A673 (cell line): ENCODE results near the gene TLX1. TPM values are rescaled to one million over a fixed set of nuclear protein-coding genes. Genes with fewer than 3 reads are reported as not detected.

ENCODE experiments used
- BruUV-seq: library from RNA; stranded (reverse); fragments of 400-500 nt; replicated peaks from 2 replicates; lab custom pipeline; 2021; lab: Mats Ljungman, UMichigan
- CTCF ChIA-PET: fragments of 300-600 bp; sonication (Branson Sonifier 250); formaldehyde crosslinking; loops from one replicate; lab custom pipeline; 2022; ENCODE audit warnings: antibody characterized with exemption; lab: Charles Lee
- POLR2A ChIA-PET: fragments of 300-600 bp; sonication (Branson Sonifier 250); formaldehyde crosslinking; loops from one replicate; lab custom pipeline; 2022; ENCODE audit warnings: antibody characterized with exemption; ENCODE audit not compliant: low non-redundant PET; lab: Charles Lee
- DNase-seq: peaks from one replicate; pipeline ENCODE4 v3.0.0-alpha.2; 2015; ENCODE audit warnings: low spot score
- H3K27ac ChIP-seq: fragments of 200-600 bp; sonication (generic); 2 replicates; pipeline ENCODE4 v1.5.1; 2016; ENCODE audit warnings: mixed run types, low read depth, mild to moderate bottlenecking, mixed read lengths, antibody characterized with exemption, low read length; ENCODE audit not compliant: poor library complexity, severe bottlenecking
- H3K27me3 ChIP-seq: fragments of 200-600 bp; sonication (generic); replicated peaks from 2 replicates; pipeline ENCODE4 v1.6.1; 2017; ENCODE audit warnings: mixed run types, low read depth, mild to moderate bottlenecking, mixed read lengths, antibody characterized with exemption, low read length; ENCODE audit not compliant: insufficient read depth, poor library complexity
- H3K36me3 ChIP-seq: fragments of 200-600 bp; sonication (generic); 2 replicates; pipeline ENCODE4 v1.6.1; 2016; ENCODE audit warnings: mixed run types, mild to moderate bottlenecking, mixed read lengths, antibody characterized with exemption, low read length; ENCODE audit not compliant: insufficient read depth, poor library complexity, severe bottlenecking
- H3K4me1 ChIP-seq: fragments of 200-600 bp; sonication (generic); 2 replicates; pipeline ENCODE4 v1.6.1; 2017; ENCODE audit warnings: mixed run types, mild to moderate bottlenecking, mixed read lengths, antibody characterized with exemption, low read length; ENCODE audit not compliant: insufficient read depth, poor library complexity, severe bottlenecking
- H3K4me3 ChIP-seq: fragments of 200-600 bp; sonication (generic); 2 replicates; pipeline ENCODE4 v1.5.1; 2016; ENCODE audit warnings: low read depth, mixed run types, mild to moderate bottlenecking, mixed read lengths, low read length; ENCODE audit not compliant: poor library complexity, severe bottlenecking
- H3K9me3 ChIP-seq: fragments of 200-600 bp; sonication (generic); 2 replicates; pipeline ENCODE4 v1.6.1; 2016; ENCODE audit warnings: mixed run types, low read depth, mild to moderate bottlenecking, mixed read lengths, antibody characterized with exemption, low read length; ENCODE audit not compliant: poor library complexity, severe bottlenecking
- CTCF ChIP-seq: fragments of 300-800, 200-600 bp; sonication (generic); conservative IDR thresholded peaks from 2 replicates; pipeline ENCODE4 v1.5.1; 2017; ENCODE audit warnings: low read depth, mild to moderate bottlenecking, antibody characterized with exemption, low read length, moderate library complexity, mixed read lengths
- EZH2 ChIP-seq: fragments of 200-600 bp; sonication (generic); IDR thresholded peaks from 2 replicates; pipeline ENCODE4 v1.6.1; 2017; ENCODE audit warnings: borderline replicate concordance, low read depth, mild to moderate bottlenecking, mixed read lengths, antibody characterized with exemption, low read length; ENCODE audit not compliant: poor library complexity, severe bottlenecking
- intact Hi-C: fragments of 100-400 bp; cut with micrococcal nuclease; formaldehyde crosslinking; loops from one replicate; pipeline ENCODE4 v1.10.0; 2022; ENCODE audit not compliant: unreplicated experiment
- total RNA-seq: library from RNA; stranded (reverse); gene quantifications from 2 replicates; pipeline ENCODE4 v1.2.3, GENCODE V29; 2021

Gene TLX1
- total RNA-seq, 1 experiment from 2014 or later, result not detected

- ChIA-PET CTCF (no interaction called here), POLR2A (no interaction called here)
- intact Hi-C loops, result no loop called here
- Histone ChIP-seq H3K9me3 (no peaks in the 10 kb centered on the region), H3K27me3 (peaks cover 72% of the 10 kb centered on the region), H3K4me3 (no peak overlapping the region), H3K36me3 (no peaks in the 10 kb centered on the region), H3K4me1 (no peaks in the 10 kb centered on the region), H3K27ac (no peak overlapping the region)
- no TSS peak for BruUV-seq
- DNase-seq, result no peak
- TF ChIP-seq EZH2 (no peak), CTCF (no peak)
Measured at GRCh38 chr10:101136007-101136707, 5.1 kb downstream of the TLX1 start.

- BruUV-seq, result no TSS peak
- H3K9me3 ChIP-seq, result no peaks in the 10 kb centered on the region
- TF ChIP-seq CTCF (no peak), EZH2 (no peak)
- no peaks in the 10 kb centered on the region for H3K36me3 ChIP-seq
- DNase-seq, result no peak
- H3K4me1 ChIP-seq, result no peaks in the 10 kb centered on the region
- ChIA-PET POLR2A (no interaction called here), CTCF (no interaction called here)
- H3K27ac ChIP-seq, result no peak overlapping the region
- intact Hi-C loops, result no loop called here
- H3K4me3 ChIP-seq, result no peak overlapping the region
- peaks cover 67% of the 10 kb centered on the region for H3K27me3 ChIP-seq
Measured at GRCh38 chr10:101136708-101137121, 5.6 kb downstream of the TLX1 start.

- H3K27me3 ChIP-seq, result peaks cover 61% of the 10 kb centered on the region
- no peak overlapping the region for H3K27ac ChIP-seq
- BruUV-seq, result no TSS peak
- H3K9me3 ChIP-seq, result no peaks in the 10 kb centered on the region
- no peak overlapping the region for H3K4me3 ChIP-seq
- POLR2A ChIA-PET, result no interaction called here
- DNase-seq, result no peak
- CTCF ChIA-PET, result no interaction called here
- no peaks in the 10 kb centered on the region for H3K36me3 ChIP-seq
- TF ChIP-seq EZH2 (no peak), CTCF (no peak)
- intact Hi-C loops, result no loop called here
- H3K4me1 ChIP-seq, result no peaks in the 10 kb centered on the region
Measured at GRCh38 chr10:101137271-101137670, 6.2 kb downstream of the TLX1 start.
